Stimulated activated naive CD4-positive, alpha-beta T cell treated with Interleukin-2 at 50 U/mL for 16 hours (primary cell): ENCODE results near the gene STX4.

ENCODE experiments used
- DNase-seq: peaks from one replicate; lab custom pipeline; 2025; lab: John Stamatoyannopoulos, UW

Gene STX4, protein sequence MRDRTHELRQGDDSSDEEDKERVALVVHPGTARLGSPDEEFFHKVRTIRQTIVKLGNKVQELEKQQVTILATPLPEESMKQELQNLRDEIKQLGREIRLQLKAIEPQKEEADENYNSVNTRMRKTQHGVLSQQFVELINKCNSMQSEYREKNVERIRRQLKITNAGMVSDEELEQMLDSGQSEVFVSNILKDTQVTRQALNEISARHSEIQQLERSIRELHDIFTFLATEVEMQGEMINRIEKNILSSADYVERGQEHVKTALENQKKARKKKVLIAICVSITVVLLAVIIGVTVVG

DNA sequence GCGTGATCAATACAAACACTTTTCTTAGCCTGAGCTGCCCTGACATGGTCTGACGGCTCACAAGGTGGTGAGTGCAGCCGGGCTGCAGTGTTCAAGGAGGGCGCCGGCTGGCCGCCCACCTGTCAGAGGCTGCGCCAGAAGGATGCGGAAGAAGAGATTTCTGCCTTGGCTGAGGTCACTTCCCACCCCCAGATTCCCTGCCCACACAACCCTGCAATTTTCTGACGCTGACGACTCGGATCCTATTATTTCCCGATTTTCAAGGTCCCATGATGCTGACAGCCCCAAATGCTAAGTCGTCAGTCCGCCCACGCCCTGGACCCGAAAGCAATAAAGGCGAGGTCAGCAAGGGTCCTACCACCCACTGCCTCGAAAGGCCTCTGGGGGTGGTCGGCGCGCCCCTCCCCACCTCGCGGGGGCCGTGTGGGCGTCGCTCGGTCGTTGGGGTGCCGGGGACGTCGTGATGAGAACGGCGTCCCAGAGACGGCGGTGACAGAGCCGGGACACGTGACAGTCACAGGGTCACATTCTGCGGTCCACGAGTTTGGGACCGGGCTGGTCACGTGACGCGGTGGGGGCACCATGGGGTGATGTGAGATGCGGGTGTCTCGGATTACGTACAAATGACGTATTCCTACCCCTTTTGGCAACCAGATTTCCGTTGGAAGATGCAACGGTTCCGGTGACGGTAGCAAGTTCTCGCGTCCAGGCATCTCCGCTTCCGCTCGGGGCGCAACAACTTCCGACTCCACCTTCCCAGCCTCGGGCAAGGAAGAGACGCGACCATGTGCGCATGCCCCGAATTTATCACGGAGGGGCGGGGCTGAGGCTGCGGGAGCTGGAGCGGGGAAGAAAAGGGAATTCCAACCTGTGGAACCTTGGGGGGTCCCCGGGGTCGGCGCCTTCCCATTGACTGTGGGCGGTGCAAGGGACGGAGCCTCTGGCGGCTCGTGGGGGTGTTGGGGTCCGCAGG is at the start of gene STX4:
TSS of gene STX4 (plus strand) at position 823 of the 973 bp plus-strand sequence. CDS start 248 bp downstream, outside the sequence.
- DNase-seq: peak; percentile 97

DNA sequence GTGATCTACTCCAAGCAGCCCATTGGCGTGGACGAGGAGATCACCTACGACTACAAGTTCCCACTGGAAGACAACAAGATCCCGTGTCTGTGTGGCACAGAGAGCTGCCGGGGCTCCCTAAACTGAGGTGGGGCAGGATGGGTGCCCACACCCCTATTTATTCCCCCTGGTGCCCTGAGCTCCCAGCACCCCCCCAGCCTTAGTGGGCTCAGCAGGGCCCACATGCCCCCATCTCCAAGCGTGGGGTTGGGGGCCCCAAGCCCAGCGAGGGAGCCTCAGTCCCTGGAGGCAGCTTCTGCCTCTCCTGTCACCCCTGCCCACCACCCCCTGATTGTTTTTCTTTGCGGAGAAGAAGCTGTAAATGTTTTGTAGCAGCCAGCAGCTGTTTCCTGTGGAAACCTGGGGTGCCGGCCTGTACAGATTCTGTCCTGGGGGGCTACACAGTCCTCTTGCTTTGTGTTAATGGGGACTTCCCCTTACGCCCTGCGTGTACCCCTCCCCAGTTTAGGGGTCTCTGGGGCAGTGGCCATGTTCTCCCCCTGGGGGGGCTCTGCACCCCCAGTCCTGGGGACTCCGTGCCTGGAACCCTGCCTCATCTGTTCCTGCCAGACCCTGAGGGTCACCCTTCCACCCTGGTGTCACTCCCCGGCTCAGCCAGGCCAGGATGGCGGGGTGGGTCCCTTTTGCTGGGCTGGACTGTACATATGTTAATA is 49.3 kb upstream of the STX4 start:
- DNase-seq: no peak

DNA sequence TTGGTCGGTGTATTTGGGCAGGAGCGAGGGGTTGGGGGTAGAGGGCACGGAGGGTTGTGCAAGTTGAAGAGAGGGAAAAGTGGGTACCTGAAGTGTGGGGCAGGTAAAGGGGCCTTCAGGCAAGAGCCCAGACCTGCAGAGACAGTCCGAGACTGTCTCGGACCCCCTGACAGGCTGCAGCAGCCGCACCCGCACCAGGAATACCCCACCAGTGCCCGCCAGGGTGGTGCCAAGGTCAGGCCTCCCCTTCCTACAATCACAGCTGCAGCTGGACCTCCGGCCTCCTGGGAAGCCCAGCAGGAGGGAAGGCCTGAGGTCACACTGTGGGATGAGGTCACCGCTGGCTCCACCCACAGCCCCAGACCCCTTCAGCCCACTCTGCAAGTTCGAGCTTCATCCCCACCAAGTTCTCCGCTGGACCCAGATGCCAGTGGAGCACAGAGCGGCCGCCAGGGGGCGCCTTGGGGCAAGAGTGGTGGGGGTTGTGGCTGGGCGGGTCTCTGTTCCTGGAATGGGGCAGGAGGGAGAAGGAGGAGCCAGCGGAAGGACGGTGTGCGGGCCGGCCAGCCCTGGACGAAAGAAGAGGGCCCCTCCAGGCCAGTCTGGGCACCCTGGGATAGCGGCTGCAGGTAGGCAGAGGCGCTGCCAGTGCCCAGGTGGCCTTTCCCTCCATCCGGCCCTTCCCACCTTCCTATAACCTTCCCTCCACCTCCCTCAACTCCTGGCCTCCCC is 48.5 kb upstream of the STX4 start, which contains the start of gene HSD3B7:
TSS of gene HSD3B7 (plus strand) at position 539 of the 732 bp plus-strand sequence. CDS start 452 bp downstream, outside the sequence.
- DNase-seq: peak; percentile 68

DNA sequence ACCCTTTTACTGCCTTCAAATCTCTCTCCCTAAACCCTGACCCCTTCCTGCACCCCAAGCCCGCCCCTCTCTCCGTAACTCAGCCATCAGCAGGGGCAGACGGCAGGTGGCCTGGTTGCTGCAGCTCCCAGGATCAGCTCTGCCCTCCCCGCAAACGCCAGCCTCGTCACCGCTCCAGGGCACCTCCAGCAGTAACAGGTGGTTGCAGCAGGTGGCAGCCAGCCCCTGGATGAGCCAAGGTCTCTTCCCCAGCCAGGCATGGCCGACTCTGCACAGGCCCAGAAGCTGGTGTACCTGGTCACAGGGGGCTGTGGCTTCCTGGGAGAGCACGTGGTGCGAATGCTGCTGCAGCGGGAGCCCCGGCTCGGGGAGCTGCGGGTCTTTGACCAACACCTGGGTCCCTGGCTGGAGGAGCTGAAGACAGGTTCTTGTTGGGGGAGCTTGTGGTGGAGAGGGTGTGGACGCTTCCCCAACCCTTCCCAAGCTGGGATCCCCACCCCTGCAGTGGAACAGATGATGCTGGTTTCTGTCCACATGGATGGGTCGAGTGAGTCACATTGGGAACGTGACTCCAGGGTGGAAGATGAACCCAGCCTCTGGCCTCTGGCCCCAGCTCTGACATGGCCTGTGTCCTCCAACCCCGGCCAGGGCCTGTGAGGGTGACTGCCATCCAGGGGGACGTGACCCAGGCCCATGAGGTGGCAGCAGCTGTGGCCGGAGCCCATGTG is 47.8 kb upstream of the STX4 start:
- no peak for DNase-seq

DNA sequence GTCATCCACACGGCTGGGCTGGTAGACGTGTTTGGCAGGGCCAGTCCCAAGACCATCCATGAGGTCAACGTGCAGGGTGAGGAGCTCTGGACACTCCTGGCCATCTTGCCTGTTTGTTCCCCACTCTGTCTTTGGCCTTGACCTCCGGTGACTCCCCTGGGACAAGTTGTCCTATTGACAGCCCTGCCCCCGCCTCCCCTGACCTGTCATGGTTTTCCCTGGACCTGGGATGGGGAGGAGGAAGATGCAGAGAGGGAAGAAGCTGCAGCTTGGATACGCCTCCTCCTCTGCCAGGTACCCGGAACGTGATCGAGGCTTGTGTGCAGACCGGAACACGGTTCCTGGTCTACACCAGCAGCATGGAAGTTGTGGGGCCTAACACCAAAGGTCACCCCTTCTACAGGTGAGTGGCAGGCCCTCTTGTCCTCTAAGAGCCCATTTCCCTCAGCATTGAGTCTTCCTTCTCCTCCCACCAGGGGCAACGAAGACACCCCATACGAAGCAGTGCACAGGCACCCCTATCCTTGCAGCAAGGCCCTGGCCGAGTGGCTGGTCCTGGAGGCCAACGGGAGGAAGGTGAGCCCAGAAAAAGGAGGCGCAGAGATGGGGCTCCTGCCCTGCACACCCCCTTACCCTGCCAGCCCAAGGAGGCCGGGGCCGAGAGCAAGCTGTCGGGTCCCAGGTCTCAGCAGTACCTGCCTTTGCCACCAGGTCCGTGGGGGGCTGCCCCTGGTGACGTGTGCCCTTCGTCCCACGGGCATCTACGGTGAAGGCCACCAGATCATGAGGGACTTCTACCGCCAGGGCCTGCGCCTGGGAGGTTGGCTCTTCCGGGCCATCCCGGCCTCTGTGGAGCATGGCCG is 47.0 kb upstream of the STX4 start:
- DNase-seq: no peak

DNA sequence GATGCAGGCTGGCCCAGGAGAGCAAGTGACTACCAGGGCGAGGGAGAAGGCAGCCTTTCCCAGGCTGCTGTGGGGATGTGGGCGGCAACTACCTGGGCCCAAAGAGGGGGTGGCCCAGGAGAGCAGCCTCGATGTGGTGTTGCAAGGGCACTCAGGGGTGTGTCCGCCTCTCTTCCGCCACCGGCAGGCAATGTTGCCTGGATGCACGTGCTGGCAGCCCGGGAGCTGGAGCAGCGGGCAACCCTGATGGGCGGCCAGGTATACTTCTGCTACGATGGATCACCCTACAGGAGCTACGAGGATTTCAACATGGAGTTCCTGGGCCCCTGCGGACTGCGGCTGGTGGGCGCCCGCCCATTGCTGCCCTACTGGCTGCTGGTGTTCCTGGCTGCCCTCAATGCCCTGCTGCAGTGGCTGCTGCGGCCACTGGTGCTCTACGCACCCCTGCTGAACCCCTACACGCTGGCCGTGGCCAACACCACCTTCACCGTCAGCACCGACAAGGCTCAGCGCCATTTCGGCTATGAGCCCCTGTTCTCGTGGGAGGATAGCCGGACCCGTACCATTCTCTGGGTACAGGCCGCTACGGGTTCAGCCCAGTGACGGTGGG is 45.7 kb upstream of the STX4 start:
- no peak for DNase-seq

DNA sequence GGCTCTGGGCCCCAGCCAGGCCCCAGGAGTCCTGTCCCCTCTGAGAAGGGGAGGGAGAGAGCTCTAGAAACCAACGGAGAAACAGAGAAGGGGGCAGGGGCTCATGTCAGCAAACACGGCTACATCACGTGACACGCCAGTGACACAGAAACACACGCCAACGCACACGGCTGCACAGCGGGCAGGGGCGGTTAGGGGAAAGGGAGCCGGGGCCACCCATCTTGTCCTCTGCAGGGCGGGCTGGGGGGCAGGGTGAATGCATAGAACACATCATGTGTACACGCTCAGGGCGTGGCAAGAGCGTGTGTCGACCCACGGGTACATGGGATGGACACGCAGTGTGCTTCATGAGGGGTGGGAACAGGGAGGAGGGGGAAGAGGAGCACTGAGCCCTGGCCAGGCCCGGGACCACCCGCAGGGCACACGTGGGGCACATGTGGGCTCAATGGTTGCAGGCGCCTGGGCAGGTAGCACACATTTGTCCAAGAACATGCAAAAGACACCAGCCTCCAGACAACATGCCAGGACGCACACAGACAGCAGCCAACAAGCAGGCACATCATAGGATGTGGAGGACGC is 43.8 kb upstream of the STX4 start:
- no peak for DNase-seq

DNA sequence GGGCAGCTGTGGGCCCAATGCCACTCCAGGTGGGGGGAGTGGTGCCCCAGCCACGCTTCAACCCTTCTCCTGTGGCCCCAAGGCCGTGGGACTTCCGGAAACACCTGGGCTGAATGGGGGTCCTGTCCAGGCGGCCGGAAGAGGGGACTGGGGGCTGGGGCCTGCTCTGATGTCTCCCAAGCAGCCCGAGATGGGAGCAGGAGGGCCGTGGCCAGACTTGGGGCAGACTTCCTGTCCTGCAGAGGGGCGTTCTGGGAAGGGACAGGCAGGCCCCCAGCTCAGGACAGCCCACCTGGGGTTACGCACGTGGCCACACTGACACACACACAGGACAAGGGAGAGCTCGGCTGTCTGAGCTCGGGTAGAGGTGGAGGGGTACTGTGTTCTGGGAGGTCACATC is 43.3 kb upstream of the STX4 start:
- no peak for DNase-seq

DNA sequence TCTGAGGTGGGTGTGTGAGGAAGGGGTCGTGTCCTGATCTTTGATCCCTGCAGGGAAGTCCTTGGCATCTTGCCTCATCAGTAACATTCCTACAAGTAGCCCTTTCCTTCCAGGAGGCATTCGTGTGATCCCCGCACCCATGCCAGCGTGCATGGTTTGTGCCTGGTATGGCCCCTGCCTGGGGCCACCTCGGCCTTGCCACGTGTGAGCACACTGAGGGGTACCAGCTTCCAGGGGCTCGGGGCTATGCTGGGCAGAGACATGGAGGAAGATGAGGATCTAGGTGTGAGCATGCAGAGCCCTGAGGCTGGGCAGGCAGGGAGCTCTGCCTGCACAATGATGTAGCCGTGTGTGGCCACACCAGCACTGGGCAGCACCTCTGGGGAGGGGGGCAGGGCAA is 42.3 kb upstream of the STX4 start:
- DNase-seq: no peak

DNA sequence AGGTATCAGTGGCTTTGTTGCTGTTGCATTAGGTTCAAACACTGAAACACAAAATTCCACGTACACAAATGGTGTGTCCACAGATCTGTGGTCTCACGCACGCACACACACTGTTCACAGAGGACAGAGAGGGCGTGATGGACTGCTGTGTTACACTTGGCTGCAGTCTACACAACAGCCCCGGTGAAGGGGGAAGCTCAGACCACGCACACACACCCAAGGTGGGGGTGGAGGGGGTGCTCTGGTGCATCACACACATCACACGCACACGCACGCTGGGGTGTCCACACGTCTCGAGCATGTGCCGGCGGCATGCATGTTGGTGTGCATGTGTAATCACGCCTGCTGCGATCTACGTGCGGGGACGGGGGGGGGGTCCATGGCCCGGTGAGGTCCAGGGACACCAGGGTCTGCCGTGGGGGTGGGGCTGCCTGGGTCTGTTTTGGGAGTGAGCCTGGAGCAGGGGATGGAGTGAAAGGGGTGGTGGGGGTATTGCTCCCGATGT is 41.0 kb upstream of the STX4 start:
- no peak for DNase-seq

DNA sequence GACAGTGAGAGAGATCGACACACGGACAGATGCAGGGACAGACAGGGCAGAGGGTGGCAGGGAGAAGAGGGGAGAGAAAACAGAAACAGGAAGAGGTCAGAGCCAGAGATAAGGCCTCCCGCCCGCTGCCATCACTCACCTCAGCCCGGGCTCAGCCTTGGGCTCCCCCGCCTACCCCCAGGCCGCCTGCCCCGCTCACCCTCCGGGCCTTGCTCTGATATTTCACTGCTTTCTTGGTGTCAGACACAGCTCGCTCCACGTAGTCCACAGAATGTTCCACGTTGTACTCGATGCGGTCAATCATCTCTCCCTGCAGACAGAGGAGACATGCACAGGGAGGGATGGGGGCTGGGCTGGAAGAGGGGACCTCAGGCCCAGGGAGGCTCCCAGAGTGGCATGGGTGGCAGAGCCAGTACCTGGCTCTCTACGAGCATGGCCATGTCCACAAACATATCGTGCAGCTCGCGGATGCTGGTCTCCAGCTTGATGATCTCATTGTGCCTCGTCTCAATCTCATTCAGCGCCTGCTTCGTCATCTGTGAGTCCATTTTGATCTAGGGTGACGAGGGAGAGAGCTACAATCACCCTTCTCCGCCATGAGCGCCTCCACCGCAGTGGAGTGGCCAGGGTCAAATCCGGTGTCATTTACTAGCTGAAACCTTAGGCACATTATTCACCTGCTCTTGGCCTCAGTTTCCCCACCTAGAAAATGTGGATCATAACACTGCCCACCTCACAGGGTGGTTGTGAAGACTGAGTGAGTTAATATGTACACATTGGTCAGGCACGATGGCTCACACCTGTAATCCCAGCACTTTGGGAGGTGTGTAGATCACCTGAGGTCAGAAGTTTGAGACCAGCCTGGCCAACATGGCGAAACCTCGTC is 40.2 kb upstream of the STX4 start:
- DNase-seq: no peak

DNA sequence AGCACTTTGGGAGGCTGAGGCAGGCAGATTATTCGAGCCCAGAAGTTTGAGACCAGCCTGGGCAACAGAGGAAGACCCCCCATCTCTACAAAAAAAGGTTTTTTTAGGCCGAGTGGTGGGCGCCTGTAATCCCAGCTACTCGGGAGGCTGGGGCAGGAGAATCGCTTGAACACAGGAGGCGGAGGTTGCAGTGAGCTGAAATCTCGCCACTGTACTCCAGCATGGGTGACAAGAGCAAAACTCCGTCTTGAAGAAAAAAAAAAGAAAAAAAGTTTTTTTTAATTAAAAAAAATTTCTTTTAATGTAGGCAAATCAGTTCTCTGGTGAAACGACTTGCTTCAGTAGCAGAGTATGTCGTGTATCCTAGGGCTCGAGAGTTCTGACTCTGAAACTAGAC is 37.4 kb upstream of the STX4 start:
- no peak for DNase-seq

DNA sequence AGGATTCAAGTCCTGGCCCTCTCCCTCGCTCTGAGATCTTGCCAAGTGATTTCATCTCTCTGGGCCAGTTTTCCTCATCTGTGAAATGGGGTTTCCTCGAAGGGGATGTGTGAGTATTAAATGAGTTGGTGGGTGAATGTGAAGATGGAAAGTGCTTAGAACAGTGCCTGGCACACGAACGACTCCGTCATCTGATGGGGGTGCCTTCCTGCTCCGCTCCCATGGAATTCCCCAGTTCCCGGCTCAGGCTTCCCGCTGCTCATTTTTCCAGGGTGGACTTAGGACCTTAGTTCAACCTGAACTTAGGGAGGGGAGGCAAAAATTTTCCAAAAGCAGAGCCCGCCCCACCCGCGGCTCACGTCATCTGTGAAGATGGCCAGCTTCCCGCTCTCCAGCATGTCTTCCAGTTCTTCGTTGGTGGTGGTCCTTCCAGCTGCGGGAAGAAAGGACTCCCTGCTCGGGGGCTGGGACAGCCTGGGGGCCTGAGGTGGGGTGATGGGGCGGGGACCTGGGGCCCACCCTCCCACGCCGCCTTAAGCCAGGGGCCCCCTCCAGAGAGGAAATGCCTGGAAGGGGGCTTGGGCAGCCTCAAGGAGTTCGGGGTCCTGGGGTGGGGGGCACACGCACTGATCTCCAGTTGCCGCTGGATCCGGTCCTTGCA is 36.9 kb upstream of the STX4 start:
- no peak for DNase-seq

DNA sequence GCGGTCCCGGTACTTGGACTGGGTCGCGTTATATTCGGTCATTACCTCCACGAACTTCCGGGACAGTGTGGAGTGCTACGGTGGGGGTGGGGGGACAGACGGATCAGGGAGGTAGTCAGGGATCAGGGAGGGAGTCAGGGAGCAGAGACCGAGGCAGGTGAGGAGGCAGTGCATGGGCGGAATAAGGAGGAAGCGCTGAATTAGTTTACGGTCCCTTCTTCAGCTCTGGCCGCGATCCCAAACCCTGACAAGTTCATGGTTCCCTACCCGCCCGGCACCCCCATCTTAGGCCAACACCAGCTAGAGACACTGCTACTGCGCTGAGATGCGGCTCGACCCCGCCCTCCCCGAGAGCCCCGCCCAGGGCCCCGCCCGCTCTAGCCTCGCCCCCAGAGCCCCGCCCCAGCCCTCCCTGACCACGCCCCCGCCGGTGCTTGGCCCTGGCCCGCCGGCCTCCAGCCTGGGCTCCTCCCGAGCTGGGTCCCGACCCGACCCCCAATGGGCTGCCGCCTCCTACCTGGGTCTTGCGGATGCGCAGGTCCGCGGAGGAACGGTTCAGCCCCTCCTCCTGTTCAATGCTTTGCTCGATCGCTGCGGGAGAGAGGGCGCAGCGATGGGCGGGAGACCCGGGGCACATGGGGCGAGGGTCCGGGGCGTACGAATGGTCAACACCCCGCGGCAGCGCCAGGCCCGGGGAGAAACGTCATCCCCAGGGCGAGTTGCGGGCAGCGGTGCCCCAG is 36.2 kb upstream of the STX4 start:
- DNase-seq: peak; percentile 81

DNA sequence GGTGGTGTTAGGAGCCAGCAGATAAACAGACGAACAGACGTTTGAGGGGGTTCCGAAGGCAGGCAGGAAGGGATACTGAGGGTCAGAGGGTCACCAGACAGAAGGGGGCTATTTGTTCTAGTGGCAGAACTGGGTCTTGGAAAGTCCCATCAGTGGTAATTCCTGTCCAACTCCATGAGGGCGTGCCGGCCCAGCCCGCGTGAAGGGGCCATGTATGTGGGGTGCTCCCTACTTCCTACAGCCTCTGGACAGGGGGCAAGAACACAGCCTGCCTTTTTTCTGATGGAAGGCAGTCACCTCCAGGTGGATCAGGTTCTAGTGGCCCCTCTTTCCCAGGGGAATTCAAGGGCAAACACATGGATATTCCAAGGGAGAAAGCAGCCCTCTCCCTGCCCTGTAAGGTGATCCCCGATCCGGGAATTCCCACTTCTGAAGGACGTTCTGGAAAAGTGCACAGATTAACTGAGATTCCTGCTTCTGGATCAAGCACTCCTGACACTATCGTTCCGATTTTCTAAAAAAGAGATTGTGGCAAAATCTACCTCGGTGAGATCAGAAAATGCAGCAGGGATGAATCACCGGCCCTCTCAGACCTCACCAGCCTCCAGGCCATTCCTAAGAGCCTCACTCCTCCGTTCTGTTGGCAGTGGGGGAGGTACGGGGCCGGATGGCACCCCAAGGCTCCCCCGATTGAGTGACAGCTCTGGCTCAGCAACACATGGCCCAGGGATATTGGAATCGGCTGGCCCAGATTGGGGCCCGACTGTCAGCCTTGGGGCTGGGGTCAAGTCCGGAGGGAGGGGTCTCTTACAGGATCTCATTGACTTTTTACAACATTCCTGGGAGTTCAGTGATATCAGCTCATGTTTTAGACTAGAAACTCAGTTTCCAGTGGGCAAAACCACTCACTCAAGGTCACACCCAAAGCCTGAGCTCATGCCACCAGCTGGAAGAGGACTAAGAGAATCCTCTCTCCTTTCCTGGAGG is 35.3 kb upstream of the STX4 start:
- no peak for DNase-seq
